Prostate gland (tissue), 2 donors: ENCODE measurements around the gene AOPEP.

Source experiments
- POLR2A ChIP-seq: fragments of 450-650 bp; IDR thresholded peaks from one replicate; pipeline ENCODE4 v1.6.1; 2016; ENCODE audit warnings: antibody characterized with exemption, mild to moderate bottlenecking
- POLR2AphosphoS5 ChIP-seq: sonication (generic); formaldehyde crosslinking; IDR thresholded peaks from one replicate; pipeline ENCODE4 v1.6.1; 2017; ENCODE audit warnings: antibody characterized with exemption
- TF ChIP-seq, protein P1 (sequence below), 4 experiments: fragments of 200-600 bp in 2 of 4; fragments of 450-650 bp in 2 of 4; sonication (generic) in 2 of 4; IDR thresholded peaks; 1 replicate in 3 of 4; 2 replicates in 1 of 4; pipeline ENCODE4 v1.5.1; 2016 to 2019; ENCODE audit warnings: antibody characterized with exemption in 4 of 4, mild to moderate bottlenecking in 2 of 4, moderate library complexity in 2 of 4

DNA sequence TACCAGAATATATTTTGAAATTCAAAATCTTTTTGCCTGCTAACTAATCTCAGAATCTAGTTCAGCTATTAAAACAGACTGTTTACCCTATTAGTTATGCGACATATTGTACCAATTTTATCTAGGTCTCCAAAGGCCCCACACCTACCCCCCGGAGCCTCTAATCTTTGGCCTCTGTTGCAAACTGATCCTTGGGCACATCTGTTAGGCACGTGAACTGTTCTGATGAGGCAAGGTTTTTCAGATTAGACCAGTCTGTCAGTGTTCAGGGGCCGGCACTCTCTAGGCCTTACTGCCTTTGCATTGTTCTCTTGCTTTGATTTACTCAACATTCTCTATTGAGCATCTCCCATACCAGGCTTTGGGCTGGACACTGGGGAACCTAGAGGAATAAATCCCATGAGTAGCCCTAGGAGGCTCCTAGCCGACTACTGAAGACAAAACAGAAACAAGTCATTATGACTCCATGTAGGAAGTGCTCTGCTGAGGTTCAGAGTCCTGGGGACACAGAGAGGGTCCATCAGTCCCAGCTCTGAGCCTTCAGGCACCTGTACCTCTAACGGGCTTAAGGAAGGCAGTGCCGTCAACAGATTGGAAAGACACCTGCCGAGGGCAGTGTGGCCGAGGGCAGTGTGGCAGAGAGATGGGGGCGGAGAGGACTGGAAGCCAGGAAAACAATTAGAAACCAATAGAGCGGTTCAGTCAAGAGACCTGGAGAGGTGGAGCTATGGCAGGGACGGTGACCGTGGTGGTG, 245.1 kb downstream of the AOPEP start:
- TF ChIP-seq POLR2AphosphoS5 (no peak), POLR2A (no peak)
- TF ChIP-seq, protein P1, sequence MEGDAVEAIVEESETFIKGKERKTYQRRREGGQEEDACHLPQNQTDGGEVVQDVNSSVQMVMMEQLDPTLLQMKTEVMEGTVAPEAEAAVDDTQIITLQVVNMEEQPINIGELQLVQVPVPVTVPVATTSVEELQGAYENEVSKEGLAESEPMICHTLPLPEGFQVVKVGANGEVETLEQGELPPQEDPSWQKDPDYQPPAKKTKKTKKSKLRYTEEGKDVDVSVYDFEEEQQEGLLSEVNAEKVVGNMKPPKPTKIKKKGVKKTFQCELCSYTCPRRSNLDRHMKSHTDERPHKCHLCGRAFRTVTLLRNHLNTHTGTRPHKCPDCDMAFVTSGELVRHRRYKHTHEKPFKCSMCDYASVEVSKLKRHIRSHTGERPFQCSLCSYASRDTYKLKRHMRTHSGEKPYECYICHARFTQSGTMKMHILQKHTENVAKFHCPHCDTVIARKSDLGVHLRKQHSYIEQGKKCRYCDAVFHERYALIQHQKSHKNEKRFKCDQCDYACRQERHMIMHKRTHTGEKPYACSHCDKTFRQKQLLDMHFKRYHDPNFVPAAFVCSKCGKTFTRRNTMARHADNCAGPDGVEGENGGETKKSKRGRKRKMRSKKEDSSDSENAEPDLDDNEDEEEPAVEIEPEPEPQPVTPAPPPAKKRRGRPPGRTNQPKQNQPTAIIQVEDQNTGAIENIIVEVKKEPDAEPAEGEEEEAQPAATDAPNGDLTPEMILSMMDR (IDR thresholded peaks at IDR 0.05), result no peak
